GM21737 (cell line): ENCODE measurements around the gene ATOX1.

ENCODE experiments used
- ATAC-seq: cut with Tn5 transposase; IDR thresholded peaks from one replicate; pipeline ENCODE4 v1.9.1; 2021; ENCODE audit warnings: mild to moderate bottlenecking, moderate library complexity; ENCODE audit not compliant: unreplicated experiment

The ATOX1 gene

DNA sequence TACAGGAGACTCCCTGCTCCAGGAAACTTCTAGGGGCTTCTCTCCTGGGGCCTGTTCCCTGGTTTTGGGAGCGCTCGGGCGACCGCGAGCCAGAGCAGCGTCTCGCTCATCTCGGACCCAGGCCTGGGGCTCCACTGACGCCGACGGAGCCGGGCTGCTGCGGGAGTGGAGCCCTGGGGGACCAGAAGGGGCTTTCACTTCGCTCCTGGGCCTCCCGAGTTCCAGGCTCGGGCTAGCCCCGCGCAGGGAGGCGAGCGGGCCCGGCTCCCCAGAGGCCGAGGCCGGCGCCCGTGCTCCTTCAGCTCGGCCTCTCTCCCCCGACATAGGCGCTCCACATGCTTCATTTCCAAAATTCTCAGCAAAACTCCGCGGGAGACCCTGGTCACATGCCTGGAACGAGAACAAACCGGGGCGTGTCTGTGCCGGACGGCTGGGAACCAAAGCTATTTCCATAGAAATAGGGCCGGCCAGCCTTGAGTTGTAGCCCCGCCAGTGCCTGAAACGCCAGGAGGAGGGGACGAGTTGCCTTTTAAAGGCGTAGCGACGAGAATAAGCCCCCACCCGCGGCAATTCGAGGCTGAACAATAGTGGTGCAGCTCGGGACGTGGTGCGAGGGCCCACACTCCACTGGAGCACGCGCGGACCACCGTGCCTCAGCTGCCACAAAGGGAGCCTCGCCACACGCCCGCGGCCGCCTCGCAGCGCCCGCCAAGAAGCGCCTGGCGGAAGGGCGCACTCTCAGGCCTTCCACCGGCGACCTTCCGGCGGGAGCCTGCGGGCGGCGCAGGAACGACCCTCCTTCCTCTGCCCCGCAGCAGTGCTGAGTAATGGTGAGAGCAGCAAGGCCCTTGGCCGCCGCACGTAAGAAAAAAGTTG lies 12.2 kb upstream of the ATOX1 start:
- peak; percentile 28 for ATAC-seq

DNA sequence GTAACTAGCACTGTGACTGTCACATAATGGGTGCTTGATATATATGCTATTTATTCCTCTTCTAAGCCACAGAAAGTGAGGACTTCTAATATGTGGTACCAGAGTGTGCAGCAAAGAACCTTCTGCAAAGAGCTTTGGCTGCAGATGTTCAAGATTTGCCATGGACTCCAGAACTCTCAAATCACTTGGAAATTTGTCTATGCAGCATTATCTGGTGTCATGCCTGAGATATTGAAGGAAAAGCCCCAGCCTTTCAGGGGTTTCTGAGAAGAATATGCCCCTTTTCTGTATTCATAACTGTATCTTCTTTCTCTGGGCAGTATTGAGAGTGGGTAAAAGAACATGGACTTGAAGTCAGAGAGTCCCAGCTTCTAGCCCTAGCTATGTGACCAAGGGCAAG lies 8.5 kb upstream of the ATOX1 start:
- no peak for ATAC-seq

DNA sequence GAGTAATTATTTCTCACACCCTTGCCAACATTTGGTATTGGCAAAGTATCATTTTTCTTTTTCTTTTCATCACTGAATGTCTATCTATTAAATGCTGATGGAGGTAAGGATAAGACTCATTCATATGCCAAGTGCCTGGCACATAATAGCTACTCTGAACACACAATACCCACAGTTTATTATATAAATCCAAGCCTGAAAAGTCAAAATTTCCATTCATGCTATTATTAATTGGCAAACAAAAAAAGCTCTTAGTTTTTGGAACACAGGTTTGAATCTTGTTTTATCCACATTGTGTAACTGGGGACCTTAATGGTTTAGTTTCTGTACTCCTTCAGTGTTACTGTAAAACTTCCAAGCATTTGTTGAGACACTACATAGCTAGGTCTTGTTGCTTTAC lies 6.4 kb upstream of the ATOX1 start:
- ATAC-seq: no peak

DNA sequence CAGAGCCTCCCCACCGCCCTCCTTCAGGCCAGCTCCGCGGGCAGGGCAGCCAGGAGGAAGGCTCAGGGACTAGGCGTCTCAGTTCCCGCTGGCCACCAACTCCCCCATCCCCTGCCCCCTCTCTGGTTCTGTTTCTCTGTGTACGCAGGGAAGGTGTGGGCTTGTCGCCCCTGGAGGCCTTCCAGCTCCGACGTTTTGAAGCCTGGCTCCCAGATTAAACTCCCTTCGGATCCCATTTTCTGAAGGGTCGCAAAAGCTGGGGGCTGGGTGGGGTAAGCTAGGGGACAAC lies 346 bp downstream of the ATOX1 start:
- ATAC-seq: peak; percentile 1

DNA sequence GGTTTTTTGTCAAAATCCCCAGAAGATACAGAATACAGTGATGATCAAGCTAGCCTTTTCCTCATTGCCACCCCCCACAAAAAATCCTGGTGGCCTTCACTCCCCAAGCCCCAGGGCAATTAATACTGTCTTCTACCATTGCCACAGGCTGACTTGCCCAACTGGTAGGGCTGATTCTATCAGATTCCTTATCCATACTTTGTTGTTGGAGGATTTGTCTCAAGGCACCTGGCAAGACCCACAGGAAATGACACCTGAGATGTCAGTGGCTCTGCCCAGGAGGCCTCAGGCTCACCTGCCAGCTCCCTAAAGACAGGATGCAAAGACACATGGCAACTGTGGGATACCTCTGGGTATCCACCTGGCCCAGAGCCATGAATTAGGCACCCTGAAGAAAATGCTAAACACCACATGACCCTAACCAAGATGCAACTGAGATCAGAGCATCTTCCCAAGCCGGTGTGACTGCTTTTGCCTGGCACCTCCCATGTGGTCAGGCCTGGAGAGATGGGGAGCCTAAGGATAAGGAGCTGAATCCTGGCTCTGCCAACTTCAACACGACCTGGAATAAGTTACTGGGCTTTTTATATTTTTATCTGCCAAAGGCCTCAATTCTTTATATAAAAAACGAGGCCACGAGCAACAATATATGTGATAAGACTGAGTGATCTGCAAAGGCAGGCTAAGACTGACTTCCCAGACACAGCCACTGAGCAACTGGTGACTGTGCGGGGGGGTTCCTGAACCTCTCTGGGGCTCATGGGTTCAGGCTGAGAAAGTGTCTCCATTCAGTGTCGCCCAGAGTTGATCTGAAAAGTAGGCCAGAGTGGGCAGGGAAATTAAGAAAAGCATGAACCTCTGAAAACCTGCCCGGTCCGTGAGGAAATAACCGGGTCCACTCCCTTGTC lies 944 bp downstream of the ATOX1 start:
- ATAC-seq: no peak

DNA sequence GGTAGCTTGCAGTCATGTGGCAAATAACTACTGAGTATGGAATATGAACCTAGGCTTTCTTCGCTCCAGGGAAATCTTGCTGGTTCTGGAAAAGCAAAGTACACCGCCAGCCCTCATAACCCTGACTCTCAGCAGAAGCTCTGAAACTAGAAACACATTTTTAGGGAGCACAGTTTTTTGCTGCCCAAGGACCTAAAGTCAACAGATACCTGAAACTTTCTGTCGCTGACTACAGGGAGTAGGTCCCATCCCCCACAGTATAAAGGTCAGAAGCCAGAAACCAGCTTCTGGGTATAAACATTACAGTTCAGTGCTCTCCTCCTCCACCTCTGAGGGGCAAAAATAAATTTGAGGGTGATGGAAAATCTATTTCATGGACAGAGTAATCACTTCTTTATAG lies 3.0 kb downstream of the ATOX1 start:
- ATAC-seq: no peak

DNA sequence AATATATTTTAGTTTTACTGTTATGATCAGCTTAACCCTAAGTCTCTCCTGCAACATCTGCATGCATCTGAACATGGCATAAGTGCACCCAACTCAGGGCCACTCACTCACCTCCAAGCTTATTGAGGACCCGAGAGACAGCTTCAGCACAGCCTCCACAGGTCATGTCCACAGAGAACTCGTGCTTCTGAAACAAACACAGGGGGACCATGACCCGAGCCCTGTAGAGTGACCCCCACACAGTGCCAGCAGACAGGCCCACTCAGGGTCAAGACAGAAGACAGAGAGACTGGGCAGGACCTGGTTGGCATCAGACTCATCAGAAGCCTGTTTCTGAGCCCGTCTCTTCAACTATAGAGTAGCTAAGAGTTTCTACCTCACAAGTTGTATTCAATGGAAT lies 6.8 kb downstream of the ATOX1 start:
- no peak for ATAC-seq

DNA sequence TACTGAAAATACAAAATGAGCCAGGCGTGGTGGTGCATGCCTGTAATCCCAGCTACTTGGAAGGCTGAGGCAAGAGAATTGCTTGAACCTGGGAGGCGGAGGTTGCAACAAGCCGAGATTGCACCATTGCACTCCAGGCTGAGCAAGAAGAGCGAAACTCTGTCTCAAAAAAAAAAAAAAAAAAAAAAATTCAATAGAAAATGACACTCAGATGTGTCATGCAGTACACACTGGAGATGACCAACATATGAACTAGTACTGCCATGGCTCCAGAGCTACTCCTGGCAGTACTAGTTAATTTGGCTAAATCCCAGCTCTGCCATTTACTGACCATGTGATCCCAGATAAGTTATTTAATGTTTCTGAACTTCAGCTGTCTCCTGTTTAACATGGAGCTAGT lies 7.3 kb downstream of the ATOX1 start:
- ATAC-seq: no peak

DNA sequence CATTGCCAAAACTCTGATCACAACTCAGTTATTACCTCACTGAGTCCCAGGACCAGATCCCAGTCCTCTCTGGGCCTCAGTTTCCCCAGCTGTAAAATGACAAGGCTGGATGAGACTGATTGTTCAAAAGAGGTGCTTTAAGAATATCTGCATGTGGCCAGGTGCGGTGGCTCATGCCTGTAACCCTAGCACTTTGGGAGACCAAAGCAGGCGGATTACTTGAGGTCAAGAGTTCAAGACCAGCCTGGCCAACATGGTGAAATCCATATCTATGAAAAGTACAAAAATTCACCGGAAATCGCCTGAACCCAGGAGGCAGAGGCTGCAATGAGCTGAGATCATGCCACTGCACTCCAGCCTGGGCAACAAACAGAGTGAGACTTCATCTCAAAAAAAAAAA lies 8.3 kb downstream of the ATOX1 start:
- ATAC-seq: no peak

DNA sequence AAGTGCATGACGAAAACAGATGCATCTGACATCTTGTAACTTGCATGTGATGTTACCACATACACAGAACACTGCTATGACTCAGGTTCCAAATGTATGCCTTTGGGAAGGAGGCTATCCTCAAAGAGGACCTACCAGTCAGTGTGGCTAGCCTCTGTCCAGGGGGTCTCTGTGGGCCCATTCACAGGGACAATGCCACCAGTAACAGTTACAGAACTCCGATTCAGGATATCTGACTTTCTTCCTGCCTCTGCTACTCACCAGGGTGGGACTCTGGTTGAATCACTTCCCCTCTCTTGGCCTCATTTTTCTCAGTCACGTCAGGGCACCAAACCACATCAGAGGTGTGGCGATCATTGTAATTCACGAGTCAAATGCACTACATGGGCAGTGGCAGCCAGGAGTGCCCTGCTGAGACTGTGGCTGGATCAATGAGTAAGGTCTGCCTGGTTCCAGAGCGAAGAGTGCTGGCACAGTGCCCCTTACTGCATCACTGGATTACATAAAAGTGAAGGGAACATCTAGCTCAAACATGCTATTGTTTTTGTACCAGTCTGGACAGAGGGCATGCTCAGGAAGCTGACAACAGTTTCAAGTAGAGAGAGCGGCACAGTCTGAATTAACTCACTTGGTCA lies 13.2 kb downstream of the ATOX1 start:
- ATAC-seq: no peak

DNA sequence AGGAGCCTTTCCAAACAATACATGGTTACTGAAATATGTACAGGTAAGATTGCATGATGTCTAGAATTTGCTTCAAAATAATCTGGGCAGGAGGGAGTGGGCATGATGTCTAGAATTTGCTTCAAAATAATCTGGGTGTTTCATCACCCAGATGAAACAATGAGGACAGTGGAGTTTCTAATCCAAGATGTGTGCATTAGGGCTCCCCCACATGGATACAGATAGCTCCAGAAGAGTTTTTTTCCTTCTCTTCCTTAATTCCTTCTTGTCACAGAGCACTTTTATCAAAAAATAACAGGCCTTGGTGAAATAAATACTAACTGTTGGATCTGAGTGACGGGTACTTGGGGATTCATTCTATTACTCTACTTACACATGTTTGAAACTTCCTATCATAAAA lies 14.9 kb downstream of the ATOX1 start:
- no peak for ATAC-seq

DNA sequence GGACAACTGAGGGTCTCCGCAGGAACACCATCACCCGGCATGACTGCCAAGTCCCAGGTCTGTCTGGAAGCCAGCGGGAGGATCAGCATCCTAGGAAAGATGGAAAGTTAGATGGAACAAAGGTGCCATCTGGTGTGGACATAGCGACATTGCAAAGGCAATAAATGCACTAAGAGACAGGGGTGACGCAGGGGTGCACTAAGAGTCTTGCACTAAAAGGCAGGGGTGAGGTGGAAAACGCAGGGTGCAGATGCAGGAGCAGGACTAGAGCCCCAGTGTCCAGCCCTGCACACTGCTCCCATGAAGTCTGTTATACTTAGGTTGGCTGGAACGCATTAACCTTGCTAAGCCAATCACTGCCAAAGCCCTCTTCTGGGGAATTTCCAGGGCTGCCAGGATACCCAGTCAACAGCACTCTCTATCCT lies 15.5 kb downstream of the ATOX1 start:
- ATAC-seq: no peak

DNA sequence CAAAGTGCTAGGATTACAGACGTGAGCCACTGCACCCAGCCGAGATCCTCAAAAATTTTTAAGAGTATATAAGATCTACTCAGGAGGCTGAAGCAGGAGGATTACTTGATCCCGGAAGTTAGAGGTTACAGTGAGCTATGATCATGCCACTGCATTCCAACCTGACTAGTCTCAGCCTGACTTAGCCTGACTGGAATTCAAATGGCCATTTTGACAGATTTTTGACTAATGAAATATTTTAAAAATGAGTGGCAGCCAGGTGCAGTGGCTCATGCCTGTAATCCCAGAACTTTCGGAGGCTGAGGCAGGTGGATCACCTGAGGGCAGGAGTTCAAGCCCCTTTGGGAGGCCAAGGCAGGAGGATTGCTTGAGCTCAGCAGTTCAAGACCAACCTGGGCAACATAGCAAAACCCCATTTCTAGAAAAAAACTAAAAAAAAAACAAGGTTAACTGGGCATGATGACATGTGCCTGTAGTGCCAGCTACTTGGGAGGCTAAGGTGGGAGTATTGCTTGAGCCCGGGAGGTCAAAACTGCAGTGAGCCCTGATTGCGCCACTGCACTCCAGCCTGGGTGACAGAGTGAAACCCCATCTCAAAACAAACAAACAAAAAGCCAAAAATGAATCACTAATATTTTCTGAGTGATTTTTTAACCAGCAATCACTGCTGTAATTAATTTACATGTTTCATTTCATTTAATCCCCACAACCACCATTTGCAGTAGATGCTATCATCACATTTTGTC lies 16.6 kb downstream of the ATOX1 start:
- ATAC-seq: no peak

DNA sequence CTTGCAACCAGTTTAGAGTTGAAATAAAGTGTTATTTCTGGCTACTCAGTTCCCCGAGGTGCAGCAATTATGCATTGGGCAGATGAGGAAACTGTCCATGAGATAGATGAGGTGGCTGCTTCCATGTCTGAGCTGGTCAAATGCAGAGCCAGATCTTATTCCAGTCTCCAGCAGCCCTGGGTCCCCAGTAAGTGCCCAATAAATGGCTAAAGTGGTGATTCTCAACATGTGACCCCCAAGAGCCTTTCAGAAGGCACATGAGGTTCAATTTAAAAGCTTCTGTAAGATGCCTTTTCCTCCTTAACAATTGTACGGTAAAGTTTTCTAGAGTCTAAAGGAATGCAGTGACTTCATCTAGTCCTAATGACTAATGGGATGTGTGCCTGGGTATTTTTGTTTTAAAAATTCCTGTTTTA lies 17.5 kb downstream of the ATOX1 start:
- ATAC-seq: peak; percentile 5

DNA sequence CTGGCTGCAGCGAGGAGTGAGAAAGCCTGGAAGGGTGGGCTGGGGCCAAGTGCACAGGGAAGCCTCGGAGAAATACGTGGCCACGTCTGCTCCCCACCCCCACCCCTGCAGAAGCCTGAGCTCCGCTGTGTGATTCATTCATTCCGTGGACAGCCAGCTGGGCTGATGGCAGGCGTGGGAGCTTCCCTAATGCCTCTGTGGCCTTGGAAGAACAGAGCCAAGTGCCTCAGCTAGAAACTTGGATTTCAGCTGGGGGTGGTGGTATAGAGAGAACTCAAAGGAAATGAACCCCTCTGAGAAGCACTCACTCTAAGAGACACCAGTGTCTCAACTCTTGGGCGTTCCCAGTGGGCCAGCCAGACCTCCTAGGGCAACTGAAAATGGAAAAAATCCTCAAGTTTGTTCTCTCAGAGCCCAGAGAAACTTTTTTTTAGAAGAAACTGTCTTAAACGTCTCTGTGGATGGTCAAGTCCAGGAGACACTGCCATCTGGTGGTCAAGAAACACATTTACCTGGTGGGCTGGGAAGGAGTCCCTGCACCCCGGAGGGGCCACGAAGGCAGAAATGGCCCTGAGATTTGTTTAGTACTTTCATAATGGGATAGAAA lies 18.0 kb downstream of the ATOX1 start:
- peak; percentile 62 for ATAC-seq

DNA sequence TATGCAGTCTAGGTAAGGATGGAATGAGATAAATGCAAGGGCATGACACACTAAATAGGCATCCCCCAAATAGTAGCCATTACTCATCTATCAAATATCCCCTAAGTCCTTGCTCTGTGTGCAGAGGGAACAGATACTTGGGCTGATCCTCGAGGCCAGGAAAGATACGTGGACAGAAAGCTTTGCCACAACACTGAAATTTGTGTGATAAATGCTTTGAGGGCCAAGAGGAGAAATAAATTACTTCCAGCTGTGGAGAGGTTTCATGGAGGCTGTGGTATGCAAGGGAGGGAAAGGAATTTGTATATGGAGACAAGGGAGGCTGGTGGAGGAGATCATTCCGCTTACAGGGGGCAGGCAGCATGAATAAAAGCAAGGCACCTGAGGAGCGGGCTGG lies 18.5 kb downstream of the ATOX1 start:
- ATAC-seq: no peak

DNA sequence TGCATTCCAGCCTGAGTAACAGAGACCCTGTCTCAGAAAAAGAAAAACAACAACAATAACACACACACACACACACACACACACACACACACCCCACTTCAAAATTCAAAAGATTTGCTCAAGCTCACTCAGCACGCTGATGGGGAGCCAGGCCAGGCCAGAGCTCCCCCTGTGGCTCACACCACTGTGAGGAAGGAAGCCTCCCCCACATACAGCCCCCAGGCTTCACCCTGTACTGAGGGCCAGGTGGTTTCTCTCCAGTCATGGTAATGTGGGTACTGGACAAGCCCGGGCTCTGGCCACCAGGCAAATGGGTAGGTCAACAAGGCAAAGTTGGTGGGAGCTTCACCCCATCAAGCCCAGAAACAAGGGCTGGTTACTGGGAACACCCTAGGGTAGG lies 19.0 kb downstream of the ATOX1 start:
- ATAC-seq: no peak

DNA sequence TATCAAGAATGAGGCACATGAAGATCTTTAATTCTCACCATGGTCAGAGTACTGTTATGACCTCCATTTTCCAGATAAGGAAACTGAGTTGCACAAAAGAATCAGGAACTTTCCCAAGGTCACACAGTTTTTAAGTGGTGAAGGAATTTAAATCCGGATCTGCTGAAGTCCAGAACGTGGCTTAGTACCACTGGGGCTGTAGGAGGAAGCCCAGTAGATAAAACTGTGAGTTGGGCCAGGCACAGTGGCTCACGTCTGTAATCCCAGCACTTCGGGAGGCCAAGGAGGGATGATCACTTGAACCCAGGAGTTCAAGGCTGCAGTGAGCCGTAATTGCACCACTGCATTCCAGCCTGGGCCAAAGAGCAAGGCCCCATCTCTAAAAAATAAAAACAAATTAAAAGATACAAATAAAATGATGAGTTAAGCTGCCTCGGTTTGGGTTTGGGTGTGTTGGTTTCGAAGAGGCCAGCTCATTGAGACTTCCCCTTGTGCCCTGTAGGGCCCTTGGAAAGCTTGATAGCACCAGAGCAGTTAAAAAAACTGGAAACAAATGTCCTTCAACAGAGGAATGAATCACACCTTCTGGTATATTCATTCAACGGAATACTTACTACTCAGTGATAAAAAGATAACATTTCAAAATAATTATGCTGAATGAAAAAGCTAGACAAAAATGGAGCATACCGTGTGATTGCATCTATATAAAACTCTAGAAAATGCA lies 20.1 kb downstream of the ATOX1 start:
- no peak for ATAC-seq

DNA sequence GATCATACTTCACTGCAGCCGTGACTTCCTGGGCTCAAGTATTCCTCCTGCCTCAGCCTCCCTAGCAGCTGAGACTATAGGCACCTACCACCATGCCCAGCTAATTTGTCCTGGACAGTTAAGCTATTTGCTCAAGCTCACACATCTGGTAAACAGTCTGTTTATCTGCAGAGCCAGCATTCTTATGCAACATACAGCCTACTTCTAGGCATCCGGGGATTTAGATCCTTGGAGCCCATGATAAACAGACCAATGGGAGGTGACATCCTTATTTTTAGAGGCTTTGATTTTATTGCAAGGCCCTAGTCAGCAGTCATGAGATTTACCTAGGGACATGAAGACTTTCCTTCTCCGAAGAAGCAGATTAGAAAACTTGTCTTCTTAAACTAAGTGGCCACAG lies 21.0 kb downstream of the ATOX1 start:
- ATAC-seq: no peak

DNA sequence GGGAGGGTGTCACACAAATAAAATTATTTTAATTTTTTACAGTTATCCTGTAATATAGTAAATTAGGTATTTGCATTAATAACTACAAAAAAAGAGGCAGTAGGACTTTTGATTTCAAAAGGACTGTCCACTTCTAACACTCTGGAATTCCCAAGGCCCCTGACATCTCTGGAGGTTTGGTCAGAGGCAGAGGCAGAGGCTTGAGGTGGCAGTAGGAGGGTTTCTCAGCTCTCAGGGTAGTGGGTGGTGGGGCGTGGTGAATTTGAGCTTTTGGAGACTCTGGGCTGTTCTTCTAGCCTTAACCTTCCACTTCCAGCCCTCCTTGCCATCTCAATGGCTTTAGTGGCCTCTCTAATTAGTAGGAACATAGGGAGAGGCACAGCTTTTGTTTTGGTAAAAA lies 22.8 kb downstream of the ATOX1 start:
- ATAC-seq: no peak
